Measurements from ENCODE around the gene MITF.
"Not testable (repeated sequence)": the region's sequence is repeated elsewhere in the genome, so short reads cannot be mapped to it uniquely, and the experiment has no call there.

Gene MITF

GRCh38 chr3:69787436-69788168 is 48.3 kb downstream of the MITF start:
- DNase-seq (ENCODE audit: low read depth in 3 of 3) = no peak

- DNase-seq (ENCODE audit: low read depth in 3 of 3) = no peak
These were observed 51.8 kb downstream of the MITF start for GRCh38 chr3:69791106-69791505.

GRCh38 chr3:69791919-69792399 is 52.7 kb downstream of the MITF start:
- no peak for DNase-seq (ENCODE audit: low read depth in 3 of 3)

GRCh38 chr3:69796126-69796525 is 56.9 kb downstream of the MITF start:
- not testable (repeated sequence) for DNase-seq (ENCODE audit: low read depth in 3 of 3)

GRCh38 chr3:69803681-69804270 is 64.5 kb downstream of the MITF start:
- DNase-seq (ENCODE audit: low read depth in 3 of 3) = no peak

- DNase-seq (ENCODE audit: low read depth in 3 of 3) = no peak
These were observed 66.2 kb downstream of the MITF start for GRCh38 chr3:69805491-69805890.

- DNase-seq (ENCODE audit: low read depth in 3 of 3) = no peak
These were observed 67.6 kb downstream of the MITF start for GRCh38 chr3:69806735-69807438.

- DNase-seq (ENCODE audit: low read depth in 3 of 3) = no peak
These were observed 68.4 kb downstream of the MITF start for GRCh38 chr3:69807674-69808073.

- DNase-seq (ENCODE audit: low read depth in 3 of 3) = no peak
These were observed 70.0 kb downstream of the MITF start for GRCh38 chr3:69809076-69809835.

- DNase-seq (ENCODE audit: low read depth in 3 of 3) = no peak
These were observed 72.5 kb downstream of the MITF start for GRCh38 chr3:69811452-69812401.

GRCh38 chr3:69815970-69816369 is 76.7 kb downstream of the MITF start:
- no peak for DNase-seq (ENCODE audit: low read depth in 3 of 3)

- DNase-seq (ENCODE audit: low read depth in 3 of 3) = no peak
These were observed 78.7 kb downstream of the MITF start for GRCh38 chr3:69817988-69818387.

GRCh38 chr3:69819282-69819681 is 80.0 kb downstream of the MITF start:
- DNase-seq (ENCODE audit: low read depth in 3 of 3) = no peak

- no peak for DNase-seq (ENCODE audit: low read depth in 3 of 3)
These were observed 81.9 kb downstream of the MITF start for GRCh38 chr3:69821133-69821532.

GRCh38 chr3:69823743-69824142 is 84.5 kb downstream of the MITF start:
- DNase-seq (ENCODE audit: low read depth in 3 of 3) = no peak

- no peak for DNase-seq (ENCODE audit: low read depth in 3 of 3)
These were observed 86.2 kb downstream of the MITF start for GRCh38 chr3:69825446-69825845.

- DNase-seq (ENCODE audit: low read depth in 3 of 3) = no peak
These were observed 87.9 kb downstream of the MITF start for GRCh38 chr3:69827127-69827526.

GRCh38 chr3:69828817-69829216 is 89.6 kb downstream of the MITF start:
- DNase-seq (ENCODE audit: low read depth in 3 of 3) = no peak

GRCh38 chr3:69830147-69830546 is 90.9 kb downstream of the MITF start:
- DNase-seq (ENCODE audit: low read depth in 3 of 3) = no peak

GRCh38 chr3:69831737-69832136 is 92.5 kb downstream of the MITF start:
- no peak for DNase-seq (ENCODE audit: low read depth in 3 of 3)

GRCh38 chr3:69833591-69833990 is 94.3 kb downstream of the MITF start:
- no peak for DNase-seq (ENCODE audit: low read depth in 3 of 3)

Measured in stimulated activated CD4-positive, alpha-beta T cell treated with anti-CD3 and anti-CD28 coated beads, TNF-alpha, amount 100 ng/mL, for 24 hours (primary cell).